ENCODE results near the gene ALS2. TPM values are rescaled to one million over a fixed set of nuclear protein-coding genes. Genes with fewer than 3 reads are reported as not detected.

Gene ALS2
- total and polyA plus RNA-seq, 4 donors: 8.2 to 35.3 (median 15.0) TPM

GRCh38 chr2:201828220-201828619, 47.5 kb upstream of the ALS2 start:
- H3K4me1 ChIP-seq (ENCODE audit: control insufficient read depth in 4 of 4, insufficient read depth in 4 of 4, low read length in 3 of 4): no peaks in the 10 kb centered on the region
- no peaks in the 10 kb centered on the region for H3K27me3 ChIP-seq (ENCODE audit: control insufficient read depth in 4 of 4, insufficient read depth in 4 of 4, low read length in 3 of 4)
- 89% methylated on average over 2 of the region's 2 CpGs for WGBS
- DNase-seq (ENCODE audit: low spot score): no peak
- H3K9ac ChIP-seq (ENCODE audit: low read depth in 1 of 2, low read length in 2 of 2): no peak overlapping the region
- H3K27ac ChIP-seq (ENCODE audit: low read depth in 1 of 2, low read length in 2 of 2): no peak overlapping the region
- H3K9me3 ChIP-seq (ENCODE audit: control insufficient read depth in 4 of 4, low read length in 3 of 4): no peaks in the 10 kb centered on the region
- H3K36me3 ChIP-seq (ENCODE audit: control insufficient read depth in 4 of 4, insufficient read depth in 3 of 4, low read depth in 1 of 4, low read length in 3 of 4): no peaks in the 10 kb centered on the region
- no peak overlapping the region for H3K4me3 ChIP-seq (ENCODE audit: low read depth in 1 of 3, low read length in 3 of 3)
- TF ChIP-seq NR2F2 (IDR thresholded peaks at IDR 0.05) (no peak), FOXA2 (IDR thresholded peaks at IDR 0.05) (no peak), JUND (IDR thresholded peaks at IDR 0.05) (no peak), SP1 (IDR thresholded peaks at IDR 0.05) (no peak), REST (IDR thresholded peaks at IDR 0.05) (no peak), FOXA1 (IDR thresholded peaks at IDR 0.05) (no peak), MAX (IDR thresholded peaks at IDR 0.05) (no peak), YY1 (IDR thresholded peaks at IDR 0.05) (no peak), HNF4A (conservative IDR thresholded peaks at IDR 0.05) (no peak), ATF3 (IDR thresholded peaks at IDR 0.05) (no peak), CTCF (IDR thresholded peaks at IDR 0.05; ENCODE audit: low read depth, low read length, missing input control) (no peak), RAD21 (IDR thresholded peaks at IDR 0.05) (no peak), RXRA (IDR thresholded peaks at IDR 0.05) (no peak), HNF4G (IDR thresholded peaks at IDR 0.05) (no peak), GABPA (IDR thresholded peaks at IDR 0.05 in 1 of 2, conservative IDR thresholded peaks at IDR 0.05 in 1 of 2) (no peak), TAF1 (conservative IDR thresholded peaks at IDR 0.05) (no peak), ZBTB33 (IDR thresholded peaks at IDR 0.05) (no peak), EGR1 (IDR thresholded peaks at IDR 0.05; ENCODE audit: low read depth in 2 of 2) (no peak)
